GM04504 (cell line): ENCODE results near the gene ATF7IP.

Experiments used
- DNase-seq: peaks from one replicate; pipeline ENCODE4 v3.0.0-alpha.2; 2012; ENCODE audit warnings: low read depth

ATF7IP gene

DNA sequence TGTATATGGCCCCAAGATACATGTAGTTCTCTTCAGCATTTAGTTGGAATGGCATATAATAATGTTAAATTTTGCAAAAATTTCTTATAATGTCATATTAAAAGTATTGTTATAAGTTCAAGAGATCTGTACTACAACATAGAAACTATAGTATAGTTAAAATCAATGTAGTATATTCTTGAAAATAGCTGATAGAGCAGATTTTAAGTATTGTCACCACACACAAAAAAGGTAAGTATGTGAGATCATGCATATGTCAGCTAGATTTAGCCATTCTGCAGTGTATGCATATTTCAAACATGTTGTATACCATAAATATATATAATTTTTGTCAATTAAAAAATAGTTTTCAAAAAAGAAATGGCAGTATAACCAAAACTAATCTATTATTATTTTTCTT, 115.7 kb downstream of the ATF7IP start:
- no peak for DNase-seq

DNA sequence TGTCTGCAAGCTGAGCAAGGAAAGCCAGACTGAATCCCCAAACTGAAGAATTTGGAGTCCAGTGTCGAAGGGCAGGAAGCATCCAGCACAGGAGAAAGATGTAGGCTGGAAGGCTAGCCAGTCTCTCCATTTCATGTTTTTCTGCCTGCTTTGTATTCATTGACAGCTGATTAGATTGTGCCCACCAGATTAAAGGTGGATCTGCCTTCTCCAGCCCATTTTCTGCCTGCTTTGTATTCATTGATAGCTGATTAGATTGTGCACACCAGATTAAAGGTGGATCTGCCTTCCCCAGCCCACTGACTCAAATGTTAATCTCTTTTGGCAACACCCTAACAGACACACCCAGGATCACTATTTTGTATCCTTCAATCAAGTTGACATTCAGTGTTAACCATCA, 116.9 kb downstream of the ATF7IP start:
- DNase-seq = no peak

DNA sequence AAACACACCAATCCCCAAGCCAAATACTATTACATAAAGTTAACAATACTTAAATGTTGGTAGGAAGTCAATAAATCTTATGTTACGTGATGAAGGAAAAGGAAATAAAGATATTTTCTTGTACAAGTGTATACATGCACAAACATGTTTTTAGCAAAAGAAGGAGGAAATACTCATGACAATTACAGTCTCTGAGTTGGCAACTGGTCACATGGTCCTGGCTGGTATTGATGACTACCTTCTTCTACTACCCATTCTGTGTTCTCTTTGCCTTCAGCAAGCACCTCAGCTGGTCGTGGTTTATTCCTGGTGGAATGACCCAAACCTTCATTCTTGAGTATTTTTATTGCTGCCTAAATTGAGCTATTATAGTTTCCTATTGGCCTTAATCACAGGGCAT, 117.4 kb downstream of the ATF7IP start:
- no peak for DNase-seq

DNA sequence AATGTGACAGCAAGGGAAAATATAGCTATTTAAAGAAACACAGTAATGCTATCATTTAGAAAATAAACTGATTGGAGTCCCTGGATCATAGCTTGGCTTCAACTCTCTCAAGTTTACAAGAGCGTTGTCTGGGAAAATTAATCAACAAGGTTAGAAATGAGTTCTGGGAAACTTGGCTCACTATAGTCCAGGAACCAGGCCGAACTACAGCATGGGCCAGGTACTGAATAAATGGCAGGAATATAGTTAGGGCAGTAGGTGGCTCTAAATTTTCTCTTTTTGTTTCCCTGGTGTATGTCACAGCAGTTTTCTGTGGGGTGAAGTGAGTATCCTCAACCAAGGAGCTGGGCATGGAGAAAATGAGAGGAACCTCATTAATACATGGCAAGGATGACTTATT, 129.8 kb downstream of the ATF7IP start:
- DNase-seq = no peak

DNA sequence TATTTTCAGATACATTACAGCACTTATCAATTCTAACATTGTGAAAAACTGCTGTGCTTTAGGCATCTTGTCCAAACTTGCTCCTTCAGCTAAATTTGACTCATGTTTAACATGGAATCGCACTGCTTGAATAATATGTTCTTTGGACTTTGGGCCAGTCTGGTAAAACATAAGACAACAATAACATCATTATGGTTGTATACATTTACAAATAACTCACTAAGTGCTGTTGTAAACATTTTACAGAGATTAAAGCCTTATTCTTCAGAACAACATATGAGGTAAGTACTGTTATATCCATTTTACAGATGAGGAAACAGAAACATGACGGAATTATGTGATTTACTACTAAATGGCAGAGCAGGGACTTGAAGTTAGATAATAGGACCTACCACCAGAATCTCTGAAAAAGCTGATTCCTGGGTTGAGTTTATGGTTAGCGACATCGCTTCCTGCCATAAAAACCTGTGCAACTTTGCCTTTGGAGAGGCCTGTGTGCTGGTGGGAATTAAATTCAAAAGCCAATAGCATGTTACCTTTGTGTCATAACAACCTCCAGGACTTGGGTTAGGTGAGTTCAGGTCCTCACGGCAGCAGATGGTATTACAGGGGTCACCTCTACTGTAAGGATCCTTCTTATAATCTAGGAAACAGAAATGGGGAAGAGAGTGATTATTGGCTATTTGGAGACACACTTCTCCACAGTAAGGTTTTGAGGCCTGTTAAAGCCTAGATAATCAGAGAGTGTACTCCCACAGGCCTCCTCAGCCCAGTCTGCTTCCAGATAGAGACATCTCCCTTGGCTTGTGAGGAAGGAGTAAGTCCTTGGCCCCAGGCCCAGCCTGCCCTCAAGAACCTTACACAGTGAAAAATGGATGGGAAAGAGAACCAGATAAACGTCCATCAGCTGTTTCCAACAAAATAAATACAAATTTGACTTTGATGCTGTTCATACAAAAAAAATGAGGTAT, 140.4 kb downstream of the ATF7IP start:
- DNase-seq = no peak

DNA sequence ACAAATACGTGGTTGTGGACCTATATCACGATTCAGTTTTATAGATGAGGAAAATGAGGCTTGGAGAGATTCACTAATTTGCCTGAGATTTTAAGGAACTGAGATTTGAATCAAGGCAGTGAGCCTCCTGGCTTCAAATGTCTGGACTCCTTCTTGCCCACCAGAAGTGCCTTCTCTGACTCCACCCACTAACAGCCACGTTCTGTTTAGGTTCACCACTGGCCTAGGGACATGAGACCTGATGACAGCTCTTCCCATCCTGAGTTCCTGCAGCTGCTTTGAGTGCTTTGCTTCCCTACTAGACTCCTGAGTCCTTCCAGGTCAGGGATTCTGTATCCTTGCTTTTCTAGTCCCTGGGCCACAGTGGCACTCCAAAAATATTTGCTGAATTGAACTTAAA, 145.1 kb downstream of the ATF7IP start:
- DNase-seq = no peak

DNA sequence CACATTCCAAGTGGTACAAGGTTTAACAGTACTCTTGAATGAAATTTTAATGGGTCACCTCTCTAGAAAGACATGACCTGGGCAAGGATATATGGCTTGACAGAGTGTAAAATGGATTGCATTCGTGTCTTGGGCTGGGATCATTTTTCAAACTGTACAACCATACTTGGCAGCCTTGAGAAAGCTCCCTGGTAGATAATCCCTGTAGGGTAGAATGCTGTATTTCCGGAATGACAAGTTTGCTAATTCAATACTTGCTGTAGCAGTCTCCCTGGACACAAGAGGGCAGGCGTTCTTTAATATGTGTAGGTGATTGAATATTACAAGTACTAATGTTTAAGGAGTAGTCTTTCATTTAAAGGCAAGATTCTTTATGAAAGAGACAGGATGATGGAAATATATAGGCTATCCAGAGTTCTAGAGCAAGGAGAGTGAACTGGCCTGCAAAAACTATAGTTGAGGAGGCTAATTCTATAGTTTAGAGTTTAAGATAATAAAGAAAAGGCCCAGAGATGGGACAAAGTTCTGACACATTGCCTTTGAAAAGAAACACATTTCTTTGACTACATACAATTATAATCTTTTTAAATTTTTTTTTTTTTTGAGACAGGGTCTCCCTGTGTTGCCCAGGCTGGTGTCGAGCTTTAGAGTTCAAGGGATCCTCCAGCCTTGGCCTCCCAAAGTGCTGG, 148.8 kb downstream of the ATF7IP start:
- DNase-seq = no peak

DNA sequence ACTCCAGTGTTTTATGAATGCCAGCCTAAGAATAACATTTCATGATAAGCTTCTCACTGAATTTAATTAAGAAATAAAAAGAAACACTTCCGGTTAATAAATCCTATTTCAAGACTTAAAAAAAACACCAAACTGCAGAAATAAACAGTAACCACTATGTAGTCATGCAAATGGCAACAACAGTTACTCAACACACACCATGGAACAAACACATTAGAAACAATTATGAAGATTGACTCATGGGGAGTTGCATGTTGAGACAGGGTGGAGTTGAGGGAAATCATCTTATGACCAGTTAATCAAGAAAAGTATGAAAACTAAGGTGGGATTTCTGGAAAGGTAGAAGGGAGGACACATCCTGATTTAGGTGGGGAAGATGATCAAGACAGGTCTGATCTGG, 149.5 kb downstream of the ATF7IP start:
- DNase-seq = no peak

DNA sequence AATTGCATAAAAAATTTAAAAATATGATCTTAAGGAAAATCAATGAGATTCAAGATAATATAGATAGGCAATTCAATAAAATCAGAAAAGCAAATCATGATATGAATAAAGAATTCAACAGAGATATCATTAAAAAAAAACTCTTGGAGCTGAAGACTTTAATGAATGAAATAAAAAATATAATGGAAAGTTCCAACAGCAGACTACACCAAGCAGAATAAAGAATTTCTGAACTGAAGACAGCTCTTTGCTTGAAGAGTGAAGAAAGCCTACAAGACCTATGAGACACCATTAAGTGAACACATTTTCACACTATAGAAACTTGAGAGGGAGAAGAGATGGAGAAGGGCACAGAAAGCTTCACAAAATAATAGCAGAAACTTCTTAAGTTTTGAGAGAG, 156.3 kb downstream of the ATF7IP start:
- DNase-seq = no peak

DNA sequence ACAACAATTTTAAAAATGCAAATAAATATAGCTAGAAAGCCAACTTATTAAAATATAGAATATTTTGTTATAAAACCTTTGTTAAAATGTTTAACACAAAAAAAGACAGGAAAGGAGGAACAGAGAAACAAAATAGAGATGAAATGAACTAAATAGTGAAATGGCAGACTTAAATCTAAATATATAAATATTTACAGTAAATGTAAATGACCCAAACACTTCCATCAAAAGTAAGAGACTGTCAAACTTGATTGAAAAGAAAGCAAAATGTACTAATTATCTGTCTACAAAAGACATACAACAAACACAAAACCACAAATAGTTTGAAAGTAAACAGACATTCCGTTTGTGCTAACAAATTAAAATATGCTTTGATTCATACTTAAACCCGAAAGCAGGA, 160.5 kb downstream of the ATF7IP start:
- no peak for DNase-seq

DNA sequence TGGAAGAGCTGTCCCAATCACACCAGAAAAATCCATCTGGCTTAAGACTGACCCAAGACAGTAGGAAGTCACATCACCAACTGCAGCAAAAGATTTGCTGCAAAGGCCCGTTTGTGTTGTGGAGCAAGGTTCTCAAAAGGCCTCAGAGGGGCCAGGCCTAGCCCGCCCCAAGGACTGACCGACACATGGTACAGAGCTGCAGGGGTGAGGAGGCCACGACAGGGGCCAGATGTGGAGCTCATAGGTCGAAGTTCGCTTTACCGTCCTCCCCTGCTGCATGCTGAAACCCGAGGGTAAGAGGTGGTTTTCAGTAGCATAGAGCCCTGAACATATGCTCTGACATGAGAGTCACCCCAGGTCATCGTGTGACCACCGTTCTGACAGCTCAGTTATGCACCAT, 166.7 kb downstream of the ATF7IP start:
- DNase-seq = no peak

DNA sequence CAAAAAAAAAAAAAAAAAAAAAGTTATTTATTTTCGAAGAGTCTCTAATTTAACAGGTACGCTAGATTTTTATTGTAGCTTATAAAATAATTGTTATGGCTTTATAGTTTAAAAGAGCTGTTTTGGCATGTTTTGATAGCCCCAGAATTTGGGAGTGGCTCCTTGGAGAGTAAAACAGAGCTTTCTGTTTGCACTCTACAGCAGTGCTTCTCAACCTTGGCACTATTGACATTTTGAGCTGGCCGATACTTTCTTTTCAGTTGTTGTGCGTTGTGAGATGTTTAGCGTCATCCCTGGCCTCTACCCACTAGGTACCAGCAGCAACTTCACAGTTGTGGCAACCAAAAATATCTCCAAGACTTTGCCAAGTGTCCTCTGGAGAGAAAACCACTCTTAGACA, 171.6 kb downstream of the ATF7IP start:
- no peak for DNase-seq

DNA sequence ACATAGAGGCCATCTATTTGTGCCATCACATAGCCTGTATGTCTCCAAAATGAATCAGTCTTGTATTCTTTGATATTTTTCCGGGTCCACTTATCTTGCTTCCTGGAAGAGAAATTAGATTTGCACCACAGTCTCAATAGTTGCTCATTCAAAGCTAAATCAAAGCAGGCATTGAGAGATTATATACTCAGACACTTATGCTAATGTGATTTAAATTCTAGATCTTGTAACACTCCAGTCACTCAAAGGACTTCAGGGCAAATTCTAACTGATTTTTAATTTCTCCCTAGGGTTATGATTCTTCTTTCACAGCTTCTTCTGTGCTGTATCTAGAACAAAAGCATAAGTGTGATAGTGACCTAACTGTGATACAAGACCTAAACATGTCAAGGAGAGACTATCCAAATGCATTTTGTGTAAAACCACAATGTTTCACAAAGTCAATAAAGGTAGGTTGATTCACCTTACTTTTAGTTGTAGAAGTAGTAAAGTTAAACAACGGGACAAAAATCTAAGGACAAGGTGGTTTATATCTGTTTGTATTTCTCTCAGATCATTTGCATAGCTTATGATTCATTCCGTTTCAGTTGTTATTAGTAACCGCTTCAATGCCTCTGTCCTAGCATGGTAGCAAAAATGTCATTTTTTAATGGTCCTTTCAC, 175.4 kb downstream of the ATF7IP start:
- no peak for DNase-seq

DNA sequence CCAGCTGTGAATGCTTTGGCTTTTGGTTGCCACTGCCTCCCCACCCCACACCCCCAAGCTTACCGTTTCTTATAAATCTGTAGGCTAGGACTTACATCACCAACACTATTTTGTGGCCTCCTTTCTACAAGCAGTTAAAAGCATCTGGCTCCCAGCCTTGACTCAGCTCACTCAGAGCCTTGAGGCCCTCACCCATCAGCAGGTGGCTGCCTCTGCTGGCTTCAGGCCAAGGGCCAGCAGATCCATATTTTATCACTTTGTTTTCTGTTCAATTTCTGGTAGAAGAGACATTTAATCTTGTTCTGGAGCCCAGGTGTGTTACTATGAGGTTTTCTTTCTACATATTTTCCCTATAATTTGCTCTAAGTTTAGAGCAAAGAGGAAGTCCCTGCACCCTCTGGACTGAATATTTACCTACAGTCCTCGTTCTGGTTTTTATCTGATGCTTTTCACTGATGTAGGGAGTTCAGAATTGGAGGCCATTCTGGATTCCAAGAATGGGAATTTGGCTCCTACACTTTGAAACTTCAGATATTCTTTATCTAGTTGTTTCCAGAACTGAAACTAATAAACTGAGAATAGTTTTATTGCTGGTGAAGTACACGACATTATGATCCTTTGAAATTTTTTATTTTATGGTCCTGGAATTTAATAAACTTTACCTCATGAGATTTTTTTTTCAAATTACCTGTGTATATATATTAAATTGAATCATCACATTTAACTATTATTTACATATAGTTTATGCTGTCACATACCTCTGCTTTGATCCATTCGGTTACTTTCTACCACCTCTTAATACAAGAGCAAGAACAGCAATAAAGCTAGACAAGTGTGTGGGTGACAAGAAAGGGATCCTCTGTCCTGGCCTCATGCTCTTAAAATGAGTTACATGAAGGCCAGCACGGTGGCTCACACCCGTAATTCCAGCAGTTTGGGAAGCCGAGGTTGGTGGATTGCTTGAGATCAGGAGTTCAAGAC, 180.0 kb downstream of the ATF7IP start:
- no peak for DNase-seq

DNA sequence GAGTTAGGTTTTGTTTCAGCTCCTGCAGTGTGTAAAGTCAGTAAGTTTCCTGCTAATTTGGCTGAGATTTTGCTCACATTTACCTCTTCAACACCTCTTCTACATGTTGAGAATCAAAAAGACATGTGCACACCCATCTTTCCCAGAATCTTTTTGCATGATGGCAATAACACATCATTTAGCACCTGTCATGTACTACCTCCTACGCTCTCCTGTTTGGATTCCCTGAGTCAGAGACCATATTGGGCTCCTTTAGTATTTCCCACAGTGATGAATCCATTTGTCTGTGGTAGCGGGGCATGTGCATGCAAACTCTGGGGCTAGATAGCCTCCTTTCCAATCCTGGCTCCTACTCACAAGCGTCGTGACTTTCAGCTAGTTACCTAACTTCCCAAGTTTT, 182.1 kb downstream of the ATF7IP start:
- DNase-seq = no peak

DNA sequence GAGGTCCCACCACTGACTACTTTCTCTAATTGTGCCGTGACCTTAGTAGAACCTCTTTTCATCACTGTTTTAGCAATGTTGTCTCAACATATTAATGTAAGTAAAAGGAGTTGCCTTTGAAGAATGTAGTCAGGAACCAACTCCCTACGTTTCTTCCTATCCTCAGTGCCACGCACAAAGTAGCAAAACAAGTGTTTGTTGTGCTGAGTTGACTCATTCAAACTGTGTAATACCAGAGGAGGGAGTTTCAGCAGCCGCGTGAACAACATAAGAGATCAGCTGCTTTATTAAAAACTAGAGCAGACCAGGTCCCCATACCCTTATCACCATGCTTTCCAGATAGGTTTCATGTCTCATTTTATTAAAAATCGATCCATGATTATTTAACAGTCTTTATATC, 183.1 kb downstream of the ATF7IP start:
- no peak for DNase-seq
